DMS 273 (cell line): Measurements from ENCODE around the gene TLR8.
A peak's percentile ranks its signal among the peaks of the same experiment; 100 is the strongest.

Source experiments
- DNase-seq: peaks from one replicate; lab custom pipeline; 2025; ENCODE audit not compliant: unreplicated experiment; lab: John Stamatoyannopoulos, UW

Gene TLR8

DNA sequence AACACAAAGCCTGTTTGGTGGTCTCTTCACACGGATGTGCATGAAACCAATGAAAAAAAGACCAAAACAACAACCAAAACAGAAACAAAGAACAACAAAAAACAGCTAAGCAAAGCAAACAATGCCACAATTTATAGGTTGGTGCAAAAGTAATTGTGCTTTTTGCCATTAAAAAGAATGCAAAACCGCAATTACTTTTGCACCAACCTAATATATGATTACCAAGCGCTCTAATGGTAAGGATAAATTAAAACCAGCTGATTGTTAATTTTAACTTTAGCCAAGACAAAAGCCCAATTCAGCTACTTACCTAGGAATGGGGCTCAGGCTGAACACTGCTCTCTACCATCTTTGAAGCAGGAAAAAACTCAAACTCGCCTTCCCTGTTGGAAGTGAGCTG, 39.1 kb downstream of the TLR8 start:
- no peak for DNase-seq

DNA sequence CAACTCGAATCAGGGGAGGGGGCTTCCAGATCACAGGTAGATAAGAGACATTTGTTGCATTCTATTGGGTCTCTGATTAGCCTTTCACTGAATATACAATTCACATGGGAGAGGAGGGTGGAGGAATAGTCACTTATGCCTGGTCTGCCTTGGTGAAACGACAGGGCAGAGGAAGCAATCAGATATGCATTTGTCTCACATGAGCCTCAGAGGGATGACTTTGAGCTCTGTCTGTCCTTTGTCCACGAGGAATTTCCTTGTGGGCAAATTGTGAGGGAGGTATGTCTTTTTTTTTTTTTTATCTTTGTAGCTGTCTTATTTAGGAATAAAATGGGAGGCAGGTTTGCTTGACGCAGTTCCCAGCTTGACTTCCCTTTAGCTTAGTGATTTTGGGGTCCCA, 40.0 kb downstream of the TLR8 start:
- no peak for DNase-seq

DNA sequence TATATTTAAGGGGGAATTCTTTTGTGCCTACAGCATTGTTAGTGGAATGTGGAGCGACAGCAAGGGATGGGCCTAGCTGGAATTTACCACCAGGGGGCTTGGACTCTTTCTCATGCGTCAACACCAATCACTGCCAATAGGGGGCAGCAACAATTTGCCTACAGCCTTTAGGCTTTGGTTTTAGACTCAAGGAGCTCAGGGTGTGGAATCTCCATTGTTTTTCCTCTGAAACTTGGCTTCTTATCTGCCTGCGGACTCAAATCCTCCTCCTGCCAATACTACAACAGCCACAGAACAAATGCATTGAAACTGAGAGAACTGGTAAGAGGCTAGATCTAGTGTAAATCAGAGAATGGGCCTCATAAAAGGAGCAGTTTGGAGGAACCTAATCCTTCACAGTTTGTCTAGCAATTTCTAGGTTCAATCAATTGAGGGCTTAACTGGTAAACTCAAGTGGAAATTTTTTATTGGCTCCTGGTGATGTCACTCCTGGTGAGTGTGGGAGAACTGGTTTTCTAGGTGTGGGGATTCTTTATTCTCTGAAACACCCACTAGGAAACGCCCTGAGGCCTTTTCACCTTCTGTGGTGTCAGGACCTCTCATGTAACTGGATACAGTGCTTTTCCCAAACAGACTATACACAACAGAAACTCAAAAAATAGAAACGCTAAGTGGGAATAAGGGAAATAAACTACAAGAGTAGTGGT, 40.6 kb downstream of the TLR8 start:
- peak; percentile 94 for DNase-seq

DNA sequence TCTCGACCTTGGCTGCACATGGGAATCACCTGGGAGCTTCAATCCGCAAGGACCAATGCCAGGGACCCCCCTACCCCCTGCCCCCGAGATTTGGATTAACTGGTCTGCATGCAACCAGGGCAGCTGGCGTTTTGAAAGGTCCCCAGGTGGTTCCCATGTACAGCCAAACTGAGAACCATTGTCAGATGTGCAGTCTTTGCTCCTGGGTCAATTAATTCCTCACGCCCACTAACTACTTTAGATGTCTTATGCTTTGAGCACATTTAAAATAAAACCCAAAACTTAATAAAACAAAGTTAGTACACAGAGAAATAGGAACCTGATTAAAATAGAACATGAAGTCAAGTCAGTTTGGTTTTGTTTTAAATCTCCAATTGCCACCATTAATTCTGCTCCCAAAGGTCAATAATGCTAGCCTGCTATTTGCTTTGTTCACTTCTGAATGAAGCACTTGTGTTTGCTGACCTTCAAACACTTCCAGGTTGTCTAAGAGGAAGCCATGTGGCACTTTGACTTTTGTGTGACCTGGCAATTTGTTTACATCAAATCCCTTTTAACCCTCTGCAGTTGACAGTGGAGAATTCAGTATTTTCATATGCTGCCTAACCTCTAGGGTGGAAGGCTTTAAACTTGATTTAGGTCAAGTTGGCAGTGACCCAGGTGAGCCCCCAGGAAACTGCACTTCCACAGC, 41.3 kb downstream of the TLR8 start:
- DNase-seq: peak; percentile 51

DNA sequence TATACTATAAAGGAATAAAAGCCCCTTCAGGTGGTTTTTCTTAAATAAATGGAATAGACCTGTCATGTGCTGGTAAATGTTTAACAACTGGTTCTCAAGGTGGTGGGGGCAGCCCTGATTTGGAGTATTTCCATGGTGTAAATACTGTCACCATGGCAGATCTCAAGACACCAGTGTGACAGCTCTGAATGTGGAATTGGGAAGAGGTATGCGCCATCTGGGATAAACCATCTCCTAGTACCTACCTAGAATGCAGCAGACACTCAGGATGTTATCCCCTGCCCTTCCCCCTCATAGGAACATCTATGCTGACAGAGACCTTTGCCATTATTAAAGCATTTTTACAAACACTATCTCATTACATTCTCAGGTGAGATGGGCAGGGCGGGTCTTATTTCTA, 42.1 kb downstream of the TLR8 start:
- no peak for DNase-seq

DNA sequence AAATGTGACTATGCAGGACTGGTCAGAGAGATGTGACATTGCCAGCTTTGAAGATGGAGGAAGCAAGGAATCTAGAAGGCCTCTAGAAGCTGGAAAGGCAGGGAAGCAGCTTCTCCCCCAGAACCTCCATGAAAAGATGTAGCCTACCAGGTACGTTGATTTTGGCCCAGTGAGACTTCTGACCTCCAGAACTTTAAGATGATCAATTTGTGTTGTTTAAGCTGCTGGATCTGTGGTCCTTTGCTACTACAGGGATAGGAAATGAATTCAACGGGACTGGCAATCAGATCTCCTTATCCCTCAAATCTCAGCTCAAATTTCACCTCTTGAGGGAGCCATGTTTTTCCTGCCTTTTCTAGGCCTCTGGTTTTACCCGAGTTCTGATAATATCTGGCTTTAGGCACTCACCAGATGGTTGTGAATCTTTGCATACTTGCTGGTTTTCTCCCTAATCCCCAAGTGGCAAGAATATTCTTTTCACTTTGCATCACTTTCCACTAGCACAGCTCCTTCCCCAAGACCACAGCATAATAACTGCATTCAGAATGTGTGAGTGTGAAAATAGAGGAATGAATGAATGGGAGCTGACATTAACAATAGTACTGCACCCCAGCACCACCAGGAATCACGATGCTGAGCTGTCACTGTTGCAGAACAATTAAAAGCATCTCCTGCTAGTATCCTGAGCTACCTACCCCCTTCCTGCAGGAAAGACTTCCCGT, 42.9 kb downstream of the TLR8 start:
- DNase-seq: peak; percentile 56

DNA sequence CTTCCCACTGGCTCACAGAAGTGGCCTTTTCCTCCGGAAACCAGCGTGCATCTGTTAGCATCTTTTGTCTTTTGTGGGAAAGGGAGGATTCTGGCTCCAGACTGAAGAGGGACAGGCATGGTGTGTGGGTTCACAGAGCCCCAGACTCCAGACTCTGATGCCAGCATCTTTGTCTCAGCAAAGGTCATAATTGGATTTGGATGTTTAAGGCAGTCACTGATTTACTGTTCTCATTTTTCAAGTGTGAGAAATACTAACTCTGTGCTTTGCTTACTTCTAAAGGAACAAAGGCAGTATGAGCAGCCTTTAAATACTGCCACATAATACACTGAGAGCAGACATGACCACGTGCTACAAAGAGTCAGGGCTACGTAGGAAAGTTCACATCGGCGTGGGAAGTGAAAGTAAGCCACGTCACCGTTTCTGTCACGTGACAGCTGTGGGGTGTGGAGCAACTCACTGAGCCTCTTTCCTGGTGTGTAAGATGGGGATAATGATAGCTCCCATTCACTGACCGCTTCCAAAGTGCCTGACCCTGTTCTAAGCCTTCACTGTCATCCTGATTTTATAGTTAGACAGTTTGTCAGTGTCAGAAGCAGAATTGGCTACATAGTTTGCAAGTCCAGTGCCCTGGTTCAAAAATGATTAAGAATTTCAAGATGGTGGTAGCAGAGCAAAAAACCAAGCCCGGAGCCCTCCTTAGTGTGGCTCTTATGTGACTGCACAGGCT, 43.7 kb downstream of the TLR8 start:
- peak; percentile 16 for DNase-seq

DNA sequence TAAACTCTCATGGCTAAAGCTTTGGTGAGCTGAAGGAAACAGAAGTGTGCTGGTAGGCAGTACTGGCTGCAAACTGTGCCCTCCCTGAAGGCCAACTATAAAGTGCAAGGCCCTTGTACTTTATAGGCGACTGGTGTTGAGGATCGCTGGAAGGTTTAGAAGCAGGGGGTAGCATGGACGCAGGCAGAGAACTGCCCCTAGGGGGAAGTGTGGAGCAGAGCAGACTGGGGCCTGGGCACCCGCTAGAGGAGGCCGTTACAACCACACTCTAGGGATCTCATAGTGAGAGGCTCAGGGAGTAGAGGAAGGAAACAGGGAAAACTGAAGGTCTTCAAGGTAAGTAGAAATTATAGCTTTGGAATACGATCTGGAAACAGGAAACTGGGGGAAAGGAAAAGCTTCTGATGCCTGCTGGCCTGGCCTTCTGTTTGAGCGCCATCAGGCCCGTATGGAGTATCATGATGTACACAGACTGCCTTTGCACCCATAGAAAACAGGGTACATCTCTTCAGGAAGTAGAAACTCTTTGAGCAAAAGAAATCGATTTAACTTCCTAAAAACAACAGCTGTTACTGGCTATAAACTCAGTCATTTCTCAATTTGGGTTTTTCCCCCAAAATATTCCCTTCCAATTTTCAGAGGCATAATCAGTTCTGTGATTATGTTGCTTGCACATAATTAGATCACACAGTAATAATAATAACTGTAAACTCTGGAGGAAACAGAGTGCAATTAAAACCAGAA, 44.6 kb downstream of the TLR8 start:
- DNase-seq: peak; percentile 45

DNA sequence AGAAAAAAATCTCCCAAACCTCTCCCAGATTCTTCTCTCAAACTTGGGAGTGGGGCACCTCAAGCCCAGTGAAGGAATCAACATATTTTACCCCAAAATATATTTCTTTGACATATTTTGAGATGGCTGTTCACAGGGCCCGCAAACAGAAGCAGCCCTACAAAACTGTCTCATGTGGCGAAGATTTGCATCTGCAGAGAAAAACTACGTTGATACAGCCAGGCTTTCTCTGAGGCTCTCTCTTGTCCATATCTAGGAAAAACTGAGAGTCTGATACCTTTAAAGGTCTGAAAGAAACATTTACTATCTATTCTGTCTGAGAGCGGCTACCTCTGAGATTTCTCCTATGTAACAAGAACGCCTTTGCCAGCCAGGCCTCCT, 45.2 kb downstream of the TLR8 start:
- no peak for DNase-seq

DNA sequence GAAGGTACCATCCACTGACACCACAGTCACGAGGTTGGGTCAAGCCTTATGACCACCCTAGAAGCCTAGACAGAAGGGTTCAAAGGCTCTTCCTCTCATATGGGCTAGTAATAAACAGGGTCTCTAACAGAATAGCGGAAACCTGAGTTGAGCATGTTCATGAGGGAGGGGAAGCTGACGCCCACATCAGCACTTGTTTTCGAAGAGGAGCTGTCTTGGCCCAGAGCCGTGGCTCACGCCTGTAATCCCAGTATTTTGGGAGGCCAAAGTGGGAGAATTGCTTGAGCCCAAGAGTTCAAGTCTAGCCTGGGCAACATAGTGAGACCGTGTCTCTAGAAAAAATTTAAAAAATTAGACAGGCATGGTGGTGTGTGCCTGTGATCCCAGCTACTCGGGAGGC, 47.0 kb downstream of the TLR8 start:
- DNase-seq: no peak

DNA sequence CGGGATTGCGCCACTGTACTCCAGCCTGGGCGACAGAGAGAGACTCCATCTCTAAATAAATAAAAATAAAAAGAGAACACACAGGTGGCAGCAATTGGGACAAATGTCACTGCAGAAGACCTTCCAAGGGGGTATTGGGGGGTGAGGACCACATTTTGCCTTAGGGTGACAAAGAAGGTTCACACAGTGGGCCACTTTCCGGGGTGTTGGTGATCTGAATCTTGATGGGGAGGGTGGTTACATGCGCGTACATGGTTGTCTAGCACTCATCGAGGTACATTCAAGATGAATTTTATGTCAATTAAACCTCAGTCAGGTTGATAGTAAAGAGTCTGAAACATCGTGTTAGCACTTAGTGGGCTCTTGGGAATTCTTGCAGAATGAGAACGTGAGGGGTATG, 48.0 kb downstream of the TLR8 start:
- DNase-seq: no peak

DNA sequence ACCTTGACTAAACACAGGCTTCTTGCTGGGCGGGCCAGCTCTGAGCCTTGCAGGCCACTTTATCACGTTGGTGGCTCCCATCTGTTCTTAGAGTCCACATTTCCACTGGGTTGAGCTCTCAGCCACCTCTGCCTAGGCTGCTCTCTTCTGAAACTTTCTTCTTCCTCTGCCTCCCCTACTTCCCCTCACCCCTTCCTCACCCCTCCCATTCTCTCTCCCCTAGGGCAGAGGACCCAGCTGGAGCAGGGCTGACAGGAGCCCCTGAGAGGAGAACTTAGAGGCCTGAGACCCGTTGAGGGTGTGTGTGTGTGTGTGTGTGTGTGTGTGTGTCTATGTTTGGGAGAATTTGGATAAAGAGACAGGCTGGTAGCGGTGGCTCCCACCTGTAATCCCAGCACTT, 48.6 kb downstream of the TLR8 start:
- no peak for DNase-seq

DNA sequence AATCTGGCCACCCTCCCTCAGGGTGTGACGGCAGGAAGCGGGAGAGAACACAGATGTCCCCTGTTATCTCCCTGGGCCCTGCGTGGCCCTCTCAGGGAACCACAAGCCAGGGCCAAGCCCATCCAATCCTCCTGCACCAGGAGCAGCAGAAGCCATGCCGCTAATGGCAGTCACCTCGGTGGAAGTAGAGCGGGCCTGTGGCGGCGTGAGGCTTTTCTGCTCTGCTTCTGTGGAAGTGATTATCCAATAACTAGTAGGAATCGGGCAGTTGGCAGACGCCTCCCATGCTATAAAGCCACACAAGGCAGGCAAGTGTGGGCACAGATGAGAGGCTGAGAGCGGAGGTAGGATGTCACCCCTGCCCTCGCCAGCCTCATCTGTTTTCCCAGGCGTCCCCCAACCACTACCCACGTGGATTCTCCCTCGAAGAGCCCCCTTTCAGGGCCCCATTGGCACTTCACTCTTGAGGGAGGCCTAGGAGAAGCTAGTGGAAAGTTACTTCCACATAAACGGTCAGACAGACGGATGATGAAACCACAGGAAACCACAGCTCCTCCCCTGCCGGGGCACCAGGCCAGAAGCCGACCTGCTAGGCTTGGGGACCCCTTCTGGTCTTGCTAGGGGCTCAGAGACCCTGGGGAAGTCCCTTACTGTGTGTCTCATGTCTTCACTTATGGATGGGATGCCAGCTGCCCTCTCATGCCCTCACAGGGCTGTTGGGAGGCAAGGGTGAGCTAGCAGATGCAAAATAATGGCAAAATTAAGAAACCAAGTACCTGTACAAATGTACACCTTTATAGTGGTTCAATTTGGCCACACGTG, 49.7 kb downstream of the TLR8 start:
- DNase-seq: peak; percentile 72

DNA sequence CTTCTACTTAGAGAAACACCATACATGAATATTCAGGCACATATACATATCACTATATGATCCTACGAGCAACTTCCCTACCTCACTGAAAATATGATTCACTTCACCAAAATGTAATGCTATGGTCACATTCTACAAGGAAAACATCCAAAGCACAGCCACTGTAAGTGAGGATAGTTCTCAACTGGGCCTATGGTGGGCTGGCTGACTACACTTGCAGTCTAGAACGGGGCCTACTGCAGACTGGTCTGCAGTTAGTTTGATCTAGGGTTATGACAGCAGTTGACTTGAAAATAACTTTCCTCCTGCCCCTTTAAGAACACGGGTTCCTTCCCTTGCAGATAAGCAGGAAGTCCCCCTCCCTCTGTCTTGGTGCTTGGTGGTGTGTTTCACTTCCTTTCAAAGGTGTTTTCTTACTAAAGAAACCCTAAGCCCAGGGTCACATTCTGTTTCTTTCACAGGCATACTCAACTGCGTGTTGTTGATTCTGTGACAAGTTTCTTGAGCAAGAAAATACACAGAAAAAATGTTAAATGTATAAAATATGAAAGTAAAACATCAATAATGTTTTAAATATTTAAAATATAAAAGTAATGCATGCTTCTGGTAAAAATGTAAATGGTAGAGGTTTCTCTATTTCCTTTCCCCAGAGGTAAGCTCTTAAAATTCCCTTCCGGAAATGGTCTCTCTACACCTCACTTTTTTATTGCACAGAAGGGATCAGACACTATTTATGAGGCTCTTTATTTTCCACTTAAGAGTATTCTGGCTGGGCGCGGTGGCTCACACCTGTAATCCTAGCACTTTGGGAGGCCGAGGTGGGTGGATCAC, 50.5 kb downstream of the TLR8 start:
- peak; percentile 56 for DNase-seq

DNA sequence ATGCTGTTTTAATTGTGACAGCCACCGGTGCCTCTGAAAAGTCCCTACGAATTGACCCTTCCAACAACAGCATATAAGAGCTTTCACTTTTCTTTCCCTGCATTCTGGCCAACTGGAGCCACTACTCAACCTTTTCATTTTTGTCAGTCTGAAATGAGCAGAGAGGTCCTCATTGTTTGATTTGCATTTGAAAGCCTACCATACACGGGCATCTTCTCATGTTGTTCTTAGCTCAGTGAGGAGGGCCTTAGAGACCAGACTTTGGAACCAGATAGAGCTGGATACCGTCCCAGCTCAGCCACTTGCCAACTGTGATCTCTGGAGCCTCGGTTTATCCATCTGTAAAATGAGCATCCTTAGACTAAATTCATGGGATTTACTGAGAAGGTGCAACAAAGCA, 51.6 kb downstream of the TLR8 start:
- no peak for DNase-seq

DNA sequence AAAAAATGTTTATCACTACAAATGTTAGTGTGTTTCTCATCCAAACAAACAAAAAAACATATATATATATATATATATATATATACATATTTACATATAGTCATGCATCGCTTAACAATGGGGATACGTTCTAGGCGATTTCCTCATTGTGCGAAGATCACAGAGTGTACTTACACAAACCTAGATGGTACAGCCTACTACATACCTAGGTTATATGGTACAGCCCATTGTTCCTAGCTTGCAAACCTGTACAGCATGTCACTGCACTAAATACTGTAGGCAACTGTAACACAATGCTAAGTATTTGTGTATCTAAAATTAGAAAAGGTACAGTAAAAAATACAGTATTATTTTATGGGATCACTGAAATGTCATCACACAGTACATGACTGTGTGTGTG, 52.0 kb downstream of the TLR8 start:
- no peak for DNase-seq

DNA sequence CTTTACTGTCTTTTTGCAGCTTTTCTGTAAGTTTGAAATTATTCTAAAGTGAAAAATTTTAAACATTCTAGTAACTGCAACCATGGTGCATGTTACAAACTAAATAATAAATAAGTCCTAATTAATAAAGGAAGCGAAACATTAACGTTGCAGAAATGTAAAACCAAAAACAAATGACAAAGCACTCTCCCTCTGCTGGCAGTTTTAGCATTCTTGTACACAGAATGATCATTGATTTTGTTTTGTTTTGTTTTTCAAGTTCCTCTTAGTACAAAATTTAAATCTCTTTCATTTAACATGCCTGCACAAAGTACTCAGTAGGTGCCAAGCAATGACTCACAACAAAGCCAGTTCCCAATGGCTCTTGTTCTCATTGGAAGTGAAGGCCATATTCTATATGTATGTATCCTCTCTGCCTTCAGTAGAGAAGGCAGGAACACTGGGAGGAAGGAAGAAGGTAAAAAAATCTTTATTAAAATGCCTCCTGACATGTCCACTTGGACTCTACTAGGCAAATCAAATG, 54.8 kb downstream of the TLR8 start:
- no peak for DNase-seq

DNA sequence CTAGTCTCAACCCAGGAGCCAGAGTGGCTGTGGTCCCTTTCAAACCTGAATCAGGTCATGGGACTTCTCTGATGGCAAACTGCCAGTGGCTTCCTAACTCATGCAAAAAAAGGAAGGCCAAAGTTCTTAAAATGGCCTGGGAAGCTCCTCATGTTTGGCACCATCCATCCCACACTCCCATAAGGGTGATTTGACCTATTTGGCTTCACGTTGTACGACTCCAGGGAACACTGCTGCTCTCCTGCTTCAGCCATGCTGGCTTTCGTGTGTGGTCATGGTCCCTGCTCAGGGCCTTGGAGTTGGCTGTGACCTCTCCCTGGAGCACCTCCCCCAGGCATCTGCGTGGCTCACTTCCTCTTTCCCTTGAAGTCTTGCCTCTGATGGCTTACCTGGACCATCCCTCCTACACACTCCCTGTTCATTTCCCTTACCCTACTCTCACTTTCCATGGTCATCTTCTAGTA, 55.7 kb downstream of the TLR8 start:
- no peak for DNase-seq
